ENCODE data around the gene TCEA2.
"Not testable (repeated sequence)": the region's sequence is repeated elsewhere in the genome, so short reads cannot be mapped to it uniquely, and the experiment has no call there.

TCEA2 gene

GRCh38 chr20:64114356-64114971 is 51.5 kb downstream of the TCEA2 start:
- Histone ChIP-seq H3K9me3 (ENCODE audit: control extremely low read depth in 1 of 5, control insufficient read depth in 4 of 5, insufficient read depth in 2 of 5, low read depth in 1 of 5, low read length in 4 of 5) (no peaks in the 10 kb centered on the region), H3K4me3 (ENCODE audit: control insufficient read depth in 1 of 7, extremely low read depth in 1 of 7, insufficient read depth in 4 of 7, low read depth in 2 of 7, low read length in 6 of 7) (no peak overlapping the region), H3K4me1 (ENCODE audit: control extremely low read depth in 1 of 4, control insufficient read depth in 4 of 4, insufficient read depth in 4 of 4, low read length in 3 of 4) (peaks cover 0 to 44% (median 22%) of the 10 kb centered on the region in 4 experiments), H3K27me3 (replicated peaks in 2 of 5; ENCODE audit: control insufficient read depth in 4 of 5, insufficient read depth in 5 of 5, low read length in 4 of 5) (no peaks in the 10 kb centered on the region), H3K27ac (ENCODE audit: insufficient read depth in 1 of 2, low read depth in 1 of 2, low read length in 2 of 2, poor library complexity in 1 of 2, severe bottlenecking in 2 of 2) (no peak overlapping the region), H3K36me3 (ENCODE audit: control insufficient read depth in 4 of 4, insufficient read depth in 4 of 4, low read length in 3 of 4) (no peaks in the 10 kb centered on the region)
- no peak for DNase-seq
- ChIA-PET CTCF (interaction anchor here (0.9 to 9.6 kb wide), 5 partner anchors 12 to 78 kb away, joined by 3 to 178 read pairs (median 4); partner anchors contain the start of genes C20orf204, LKAAEAR1, OPRL1 and RGS19), POLR2A (no interaction called here)
- 98% methylated on average over 14 of the region's 14 CpGs for WGBS (ENCODE audit: insufficient coverage)

- H3K27ac ChIP-seq (ENCODE audit: insufficient read depth in 1 of 2, low read depth in 1 of 2, low read length in 2 of 2, poor library complexity in 1 of 2, severe bottlenecking in 2 of 2) = no peak overlapping the region
- WGBS (ENCODE audit: insufficient coverage) = 98% methylated on average over 13 of the region's 14 CpGs
Measured at GRCh38 chr20:64115171-64115911, 52.3 kb downstream of the TCEA2 start.

DNA sequence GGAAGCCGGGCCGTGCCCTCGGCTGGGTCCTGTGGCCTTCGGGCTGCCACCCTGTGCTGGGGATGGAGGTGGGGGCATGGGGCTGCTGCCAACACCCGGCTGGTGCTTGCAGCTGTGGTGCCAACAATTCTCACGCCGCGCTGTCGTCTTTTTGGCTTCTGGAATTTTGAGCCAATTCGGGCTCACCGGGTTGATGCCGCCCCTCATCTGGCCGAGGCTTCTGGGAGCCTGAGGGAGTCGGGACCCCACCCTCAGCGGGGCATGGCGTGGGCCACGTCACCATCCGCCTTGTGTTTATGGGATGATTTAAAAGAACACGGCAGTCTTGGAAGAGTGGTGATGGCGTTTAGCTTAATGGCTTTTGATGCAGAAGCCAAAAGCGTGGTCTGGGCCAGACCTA is 53.0 kb downstream of the TCEA2 start:
- Histone ChIP-seq H3K4me1 (ENCODE audit: control extremely low read depth in 1 of 4, control insufficient read depth in 4 of 4, insufficient read depth in 4 of 4, low read length in 3 of 4) (peaks cover 0 to 45% (median 33%) of the 10 kb centered on the region in 4 experiments), H3K27me3 (replicated peaks in 2 of 5; ENCODE audit: control insufficient read depth in 4 of 5, insufficient read depth in 5 of 5, low read length in 4 of 5) (no peaks in the 10 kb centered on the region), H3K9me3 (ENCODE audit: control extremely low read depth in 1 of 5, control insufficient read depth in 4 of 5, insufficient read depth in 2 of 5, low read depth in 1 of 5, low read length in 4 of 5) (no peaks in the 10 kb centered on the region), H3K27ac (ENCODE audit: insufficient read depth in 1 of 2, low read depth in 1 of 2, low read length in 2 of 2, poor library complexity in 1 of 2, severe bottlenecking in 2 of 2) (no peak overlapping the region), H3K36me3 (ENCODE audit: control insufficient read depth in 4 of 4, insufficient read depth in 4 of 4, low read length in 3 of 4) (no peaks in the 10 kb centered on the region), H3K4me3 (ENCODE audit: control insufficient read depth in 1 of 7, extremely low read depth in 1 of 7, insufficient read depth in 4 of 7, low read depth in 2 of 7, low read length in 6 of 7) (no peak overlapping the region)
- 94% methylated on average over 18 of the region's 21 CpGs for WGBS (ENCODE audit: insufficient coverage)
- POLR2A ChIA-PET = interaction anchor here (1.0 kb wide), 1 partner anchor 29 kb away, joined by 3 read pairs; no protein-coding TSS in a partner anchor
- CTCF ChIA-PET = interaction anchor here (1.0 to 9.6 kb wide), 5 partner anchors 9 to 78 kb away, joined by 3 to 178 read pairs (median 3); partner anchors contain the start of genes LKAAEAR1, NPBWR2, OPRL1 and RGS19
- DNase-seq = no peak

More at GRCh38 chr20:64115171-64115911, 52.3 kb downstream of the TCEA2 start:
- no peak overlapping the region for H3K4me3 ChIP-seq (ENCODE audit: control insufficient read depth in 1 of 7, extremely low read depth in 1 of 7, insufficient read depth in 4 of 7, low read depth in 2 of 7, low read length in 6 of 7)
- no peaks in the 10 kb centered on the region for H3K9me3 ChIP-seq (ENCODE audit: control extremely low read depth in 1 of 5, control insufficient read depth in 4 of 5, insufficient read depth in 2 of 5, low read depth in 1 of 5, low read length in 4 of 5)
- no peaks in the 10 kb centered on the region for H3K36me3 ChIP-seq (ENCODE audit: control insufficient read depth in 4 of 4, insufficient read depth in 4 of 4, low read length in 3 of 4)
- DNase-seq = no peak
- POLR2A ChIA-PET = interaction anchor here (1.0 kb wide), 1 partner anchor 29 kb away, joined by 3 read pairs; no protein-coding TSS in a partner anchor
- H3K4me1 ChIP-seq (ENCODE audit: control extremely low read depth in 1 of 4, control insufficient read depth in 4 of 4, insufficient read depth in 4 of 4, low read length in 3 of 4) = peaks cover 0 to 44% (median 29%) of the 10 kb centered on the region in 4 experiments
- no peaks in the 10 kb centered on the region for H3K27me3 ChIP-seq (replicated peaks in 2 of 5; ENCODE audit: control insufficient read depth in 4 of 5, insufficient read depth in 5 of 5, low read length in 4 of 5)
- CTCF ChIA-PET = interaction anchor here (0.9 to 9.6 kb wide), 8 partner anchors 8 to 79 kb away, joined by 3 to 178 read pairs (median 4); partner anchors contain the start of genes C20orf204, LKAAEAR1, NPBWR2 and OPRL1

- no peaks in the 10 kb centered on the region for H3K36me3 ChIP-seq (ENCODE audit: control insufficient read depth in 4 of 4, insufficient read depth in 4 of 4, low read length in 3 of 4)
- POLR2A ChIA-PET = no interaction called here
- peaks cover 0 to 39% (median 27%) of the 10 kb centered on the region in 4 experiments for H3K4me1 ChIP-seq (ENCODE audit: control extremely low read depth in 1 of 4, control insufficient read depth in 4 of 4, insufficient read depth in 4 of 4, low read length in 3 of 4)
- H3K4me3 ChIP-seq (ENCODE audit: control insufficient read depth in 1 of 7, extremely low read depth in 1 of 7, insufficient read depth in 4 of 7, low read depth in 2 of 7, low read length in 6 of 7) = no peak overlapping the region
- CTCF ChIA-PET = interaction anchor here (1.0 to 9.6 kb wide), 3 partner anchors 17 to 62 kb away, joined by 3 to 178 read pairs (median 3); partner anchors contain the start of genes LKAAEAR1, OPRL1 and RGS19
- 90% methylated on average over 8 of the region's 17 CpGs for WGBS (ENCODE audit: insufficient coverage)
- H3K27me3 ChIP-seq (replicated peaks in 2 of 5; ENCODE audit: control insufficient read depth in 4 of 5, insufficient read depth in 5 of 5, low read length in 4 of 5) = no peaks in the 10 kb centered on the region
- DNase-seq = no peak
- no peak overlapping the region for H3K27ac ChIP-seq (ENCODE audit: insufficient read depth in 1 of 2, low read depth in 1 of 2, low read length in 2 of 2, poor library complexity in 1 of 2, severe bottlenecking in 2 of 2)
- no peaks in the 10 kb centered on the region for H3K9me3 ChIP-seq (ENCODE audit: control extremely low read depth in 1 of 5, control insufficient read depth in 4 of 5, insufficient read depth in 2 of 5, low read depth in 1 of 5, low read length in 4 of 5)
Measured at GRCh38 chr20:64116541-64117431, 53.8 kb downstream of the TCEA2 start.

DNA sequence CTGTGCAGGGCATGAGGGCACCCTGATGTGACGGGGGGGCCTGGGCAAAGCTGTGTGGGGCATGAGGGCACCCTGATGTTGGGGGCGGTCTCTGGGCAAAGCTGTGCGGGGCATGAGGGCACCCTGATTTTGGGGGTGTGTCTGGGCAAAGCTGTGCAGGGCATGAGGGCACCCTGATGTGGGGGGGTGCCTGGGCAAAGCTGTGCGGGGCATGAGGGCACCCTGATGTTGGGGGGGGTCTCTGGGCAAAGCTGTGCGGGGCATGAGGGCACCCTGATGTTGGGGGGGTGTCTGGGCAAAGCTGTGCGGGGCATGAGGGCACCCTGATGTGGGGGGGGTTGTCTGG is 54.4 kb downstream of the TCEA2 start:
- H3K9me3 ChIP-seq (ENCODE audit: control extremely low read depth in 1 of 5, control insufficient read depth in 4 of 5, insufficient read depth in 2 of 5, low read depth in 1 of 5, low read length in 4 of 5); H3K4me3 ChIP-seq (ENCODE audit: control insufficient read depth in 1 of 7, extremely low read depth in 1 of 7, insufficient read depth in 4 of 7, low read depth in 2 of 7, low read length in 6 of 7); H3K27ac ChIP-seq (ENCODE audit: insufficient read depth in 1 of 2, low read depth in 1 of 2, low read length in 2 of 2, poor library complexity in 1 of 2, severe bottlenecking in 2 of 2); POLR2A ChIA-PET; DNase-seq; H3K36me3 ChIP-seq (ENCODE audit: control insufficient read depth in 4 of 4, insufficient read depth in 4 of 4, low read length in 3 of 4); H3K27me3 ChIP-seq (replicated peaks in 2 of 5; ENCODE audit: control insufficient read depth in 4 of 5, insufficient read depth in 5 of 5, low read length in 4 of 5): not testable (repeated sequence)
- CTCF ChIA-PET = interaction anchor here (6.2 to 9.6 kb wide), 2 partner anchors 9 to 40 kb away, joined by 67 to 178 read pairs; partner anchors contain the start of genes LKAAEAR1, NPBWR2, OPRL1 and RGS19
- peaks cover 0 to 32% (median 21%) of the 10 kb centered on the region in 4 experiments for H3K4me1 ChIP-seq (ENCODE audit: control extremely low read depth in 1 of 4, control insufficient read depth in 4 of 4, insufficient read depth in 4 of 4, low read length in 3 of 4)
- WGBS (ENCODE audit: insufficient coverage) = 60% methylated on average over 1 of the region's 6 CpGs

GRCh38 chr20:64119301-64119680 is 56.3 kb downstream of the TCEA2 start:
- ChIA-PET POLR2A (interaction anchor here (1.1 kb wide), 1 partner anchor 46 kb away, joined by 3 read pairs; no protein-coding TSS in a partner anchor), CTCF (interaction anchor here (1.2 to 9.6 kb wide), 11 partner anchors 10 to 139 kb away, joined by 3 to 178 read pairs (median 13); partner anchors contain the start of genes LKAAEAR1, NPBWR2, OPRL1 and RGS19)
- H3K9me3 ChIP-seq (ENCODE audit: control extremely low read depth in 1 of 5, control insufficient read depth in 4 of 5, insufficient read depth in 2 of 5, low read depth in 1 of 5, low read length in 4 of 5) = no peaks in the 10 kb centered on the region
- WGBS (ENCODE audit: insufficient coverage) = 90% methylated on average over 5 of the region's 8 CpGs
- no peaks in the 10 kb centered on the region for H3K27me3 ChIP-seq (replicated peaks in 2 of 5; ENCODE audit: control insufficient read depth in 4 of 5, insufficient read depth in 5 of 5, low read length in 4 of 5)
- no peak overlapping the region for H3K4me3 ChIP-seq (ENCODE audit: control insufficient read depth in 1 of 7, extremely low read depth in 1 of 7, insufficient read depth in 4 of 7, low read depth in 2 of 7, low read length in 6 of 7)
- no peaks in the 10 kb centered on the region for H3K36me3 ChIP-seq (ENCODE audit: control insufficient read depth in 4 of 4, insufficient read depth in 4 of 4, low read length in 3 of 4)
- no peak overlapping the region for H3K27ac ChIP-seq (ENCODE audit: insufficient read depth in 1 of 2, low read depth in 1 of 2, low read length in 2 of 2, poor library complexity in 1 of 2, severe bottlenecking in 2 of 2)
- DNase-seq = no peak
- H3K4me1 ChIP-seq (ENCODE audit: control extremely low read depth in 1 of 4, control insufficient read depth in 4 of 4, insufficient read depth in 4 of 4, low read length in 3 of 4) = peaks cover 0 to 15% (median 14%) of the 10 kb centered on the region in 4 experiments
